HG02938 (cell line): ENCODE results near the gene CAAP1.
"Not testable (repeated sequence)": the region's sequence is repeated elsewhere in the genome, so short reads cannot be mapped to it uniquely, and the experiment has no call there.

ENCODE experiments used
- ATAC-seq: cut with Tn5 transposase; IDR thresholded peaks from one replicate; pipeline ENCODE4 v1.9.1; 2021; ENCODE audit warnings: mild to moderate bottlenecking, moderate library complexity; ENCODE audit not compliant: unreplicated experiment

CAAP1 gene, protein sequence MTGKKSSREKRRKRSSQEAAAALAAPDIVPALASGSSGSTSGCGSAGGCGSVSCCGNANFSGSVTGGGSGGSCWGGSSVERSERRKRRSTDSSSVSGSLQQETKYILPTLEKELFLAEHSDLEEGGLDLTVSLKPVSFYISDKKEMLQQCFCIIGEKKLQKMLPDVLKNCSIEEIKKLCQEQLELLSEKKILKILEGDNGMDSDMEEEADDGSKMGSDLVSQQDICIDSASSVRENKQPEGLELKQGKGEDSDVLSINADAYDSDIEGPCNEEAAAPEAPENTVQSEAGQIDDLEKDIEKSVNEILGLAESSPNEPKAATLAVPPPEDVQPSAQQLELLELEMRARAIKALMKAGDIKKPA

DNA sequence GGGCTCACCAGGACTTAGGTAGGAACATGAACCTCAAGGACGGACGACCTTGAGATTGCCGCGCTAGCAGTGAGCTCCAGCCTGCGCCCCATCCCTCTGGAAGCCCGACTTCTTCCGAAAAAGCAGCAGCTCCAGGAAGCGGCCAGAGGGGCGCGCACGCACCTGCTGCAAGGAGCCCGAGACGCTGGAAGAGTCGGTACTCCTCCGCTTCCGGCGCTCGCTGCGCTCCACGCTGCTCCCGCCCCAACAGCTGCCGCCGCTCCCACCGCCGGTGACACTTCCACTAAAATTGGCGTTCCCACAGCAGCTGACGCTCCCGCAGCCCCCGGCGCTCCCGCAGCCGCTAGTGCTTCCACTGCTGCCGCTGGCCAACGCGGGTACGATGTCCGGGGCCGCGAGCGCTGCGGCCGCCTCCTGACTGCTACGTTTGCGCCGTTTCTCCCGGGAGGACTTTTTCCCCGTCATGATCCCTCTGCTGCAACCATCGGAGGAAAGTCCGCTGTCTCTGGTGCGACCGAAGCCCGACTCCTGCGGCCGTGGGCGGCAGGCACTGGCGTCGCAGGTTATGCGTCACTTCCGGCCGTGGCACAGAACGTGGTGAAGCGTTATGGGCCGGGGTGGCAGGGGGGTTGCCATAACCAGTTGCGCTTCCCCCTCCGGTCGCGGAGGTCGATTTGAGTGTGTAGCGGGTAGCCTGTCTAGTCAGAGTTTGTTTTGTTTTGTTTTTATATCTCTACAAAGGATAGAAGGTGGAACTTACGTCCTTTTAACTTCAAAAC lies at the start of gene CAAP1:
CAAP1 (minus strand) TSS at position 552 of the 779 bp plus-strand sequence; CDS start at position 465, 87 bp downstream.
- peak; percentile 92 for ATAC-seq

DNA sequence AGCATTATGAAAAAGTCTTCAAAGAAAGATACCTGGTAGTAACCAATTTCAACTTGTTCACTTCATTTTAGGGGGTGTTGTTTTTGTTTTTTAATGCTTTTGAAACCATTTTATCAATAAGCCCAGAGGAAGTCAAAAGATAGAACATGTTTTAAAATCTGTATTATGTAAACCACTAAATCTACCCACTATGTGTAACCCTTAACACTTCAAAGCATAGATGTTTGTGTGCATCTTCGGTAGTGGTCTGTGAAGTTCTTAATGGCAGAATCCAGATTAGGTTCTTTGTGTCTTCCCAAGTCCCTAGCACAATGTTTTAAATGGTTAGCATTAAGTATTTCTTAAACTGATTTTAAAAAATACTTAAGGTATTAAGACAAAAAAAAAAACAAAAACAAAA lies 48.2 kb upstream of the CAAP1 start:
- ATAC-seq, result no peak

DNA sequence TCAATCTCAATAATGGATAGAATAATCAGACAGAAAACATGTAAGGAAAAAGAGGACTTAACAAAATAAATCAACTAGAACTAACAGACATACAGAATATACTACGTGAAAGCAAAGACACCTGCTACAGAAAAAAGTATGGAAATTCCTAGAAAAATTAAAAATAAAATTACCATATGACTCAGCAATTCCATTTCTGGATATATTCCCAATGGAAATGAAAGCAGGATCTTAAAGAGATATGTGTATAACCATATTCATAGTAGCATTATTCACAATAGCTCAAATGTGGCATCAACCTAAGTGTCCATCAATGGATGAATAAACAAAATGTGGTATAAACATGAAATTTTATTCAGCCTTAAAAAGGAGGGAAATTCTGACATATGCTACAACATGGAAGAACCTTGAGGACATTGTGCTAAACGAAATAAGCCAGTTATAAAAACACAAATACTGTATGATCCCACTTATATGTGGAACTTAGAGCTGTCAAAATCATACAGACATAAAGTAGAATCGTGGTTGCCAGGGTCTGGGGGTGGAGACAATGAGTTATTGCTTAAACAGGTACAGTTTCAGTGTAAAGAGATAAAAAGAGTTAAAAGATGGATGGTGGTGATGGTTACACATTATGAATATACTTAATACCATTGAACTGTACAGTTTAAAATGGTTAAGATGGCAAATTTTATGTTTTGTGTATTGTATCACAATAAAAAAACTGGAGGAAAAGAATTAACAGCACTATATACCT lies 47.5 kb upstream of the CAAP1 start:
- ATAC-seq, result no peak

DNA sequence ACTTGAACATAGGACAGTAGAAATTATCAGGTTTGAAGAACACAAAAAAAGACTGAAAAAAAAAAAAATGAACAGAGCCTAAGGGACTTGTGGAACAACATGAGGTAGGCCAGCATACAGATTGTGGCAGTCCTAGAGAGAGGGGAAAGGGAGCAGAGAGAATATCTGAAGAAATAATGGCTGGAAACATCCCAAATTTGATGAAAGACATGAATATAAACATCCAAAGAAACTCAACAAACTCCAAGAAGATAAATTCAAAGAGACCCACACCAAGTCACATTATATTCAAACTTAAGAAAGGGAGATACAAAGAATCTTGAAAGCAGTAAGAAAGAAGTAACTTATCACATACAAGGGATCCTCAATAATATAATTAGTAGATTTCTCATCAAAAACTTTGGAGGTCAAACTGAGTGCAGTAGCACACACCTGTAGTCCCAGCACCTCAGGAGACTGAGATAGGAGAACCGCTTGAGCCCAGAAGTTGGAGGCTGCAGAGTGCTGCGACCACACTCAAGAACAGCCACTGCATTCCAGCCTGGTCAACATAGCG lies 45.3 kb upstream of the CAAP1 start:
- ATAC-seq, result no peak

DNA sequence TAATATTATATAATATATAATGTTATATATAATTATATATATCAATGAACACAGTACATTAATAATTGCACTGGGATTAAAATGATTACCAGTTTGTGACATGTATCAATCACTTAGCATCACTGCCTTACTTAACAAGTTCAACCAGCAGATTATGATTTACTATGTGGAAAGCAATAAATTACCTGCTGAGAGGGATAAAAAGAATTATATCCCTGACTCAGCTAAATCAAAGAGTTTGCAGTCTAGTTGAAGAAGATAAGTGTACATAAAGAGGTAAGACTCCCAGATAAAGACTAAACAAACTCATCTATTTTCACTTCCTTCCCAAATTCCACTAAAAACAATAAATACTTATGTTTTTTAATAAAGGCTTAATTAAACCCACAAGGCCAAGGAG lies 43.2 kb upstream of the CAAP1 start:
- ATAC-seq, result no peak

DNA sequence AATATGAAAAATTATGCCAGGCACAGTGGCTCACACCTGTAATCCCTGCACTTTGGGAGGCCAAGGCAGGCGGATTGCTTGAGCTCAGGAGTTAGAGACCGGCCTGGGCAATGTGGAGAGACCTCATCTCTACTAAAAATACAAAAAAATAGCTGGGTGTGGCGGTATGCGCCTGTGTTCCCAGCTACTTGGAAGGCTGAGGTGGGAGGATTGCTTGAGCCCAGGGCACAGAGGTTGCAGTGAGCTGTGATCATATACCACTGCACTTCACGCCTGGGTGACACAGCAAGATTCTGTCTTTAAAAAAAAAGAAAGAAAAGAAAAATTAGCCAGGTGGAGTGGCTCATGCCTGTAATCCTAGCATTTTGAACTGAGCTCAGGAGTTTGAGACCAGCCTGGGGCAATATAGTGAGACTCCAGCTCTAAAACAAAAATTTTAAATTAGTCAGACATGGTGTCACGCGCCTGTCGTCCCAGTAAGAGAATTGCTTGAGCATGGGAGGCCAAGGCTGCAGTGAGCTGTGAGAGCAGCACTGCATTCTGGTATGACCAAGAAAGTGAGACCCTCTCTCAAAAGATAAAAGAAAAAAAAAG lies 36.4 kb upstream of the CAAP1 start:
- no peak for ATAC-seq

DNA sequence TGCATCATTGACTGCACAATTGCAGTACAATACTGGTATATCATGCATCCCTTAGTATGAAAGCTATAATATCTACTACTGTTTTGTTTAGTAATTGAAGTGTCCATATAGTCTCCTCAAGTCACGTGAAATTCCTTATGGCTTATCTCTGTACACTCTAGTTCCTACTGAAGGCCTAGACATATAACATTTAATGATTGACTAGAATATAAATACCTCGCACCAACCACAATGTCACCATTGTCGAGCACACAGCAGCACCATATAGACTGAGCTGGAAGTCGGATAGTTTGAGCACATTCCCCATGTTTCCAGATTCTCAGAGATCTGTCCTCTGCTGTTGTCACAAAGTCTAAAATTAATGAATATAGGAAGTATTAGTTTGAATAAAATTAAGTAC lies 33.0 kb upstream of the CAAP1 start:
- ATAC-seq, result no peak

DNA sequence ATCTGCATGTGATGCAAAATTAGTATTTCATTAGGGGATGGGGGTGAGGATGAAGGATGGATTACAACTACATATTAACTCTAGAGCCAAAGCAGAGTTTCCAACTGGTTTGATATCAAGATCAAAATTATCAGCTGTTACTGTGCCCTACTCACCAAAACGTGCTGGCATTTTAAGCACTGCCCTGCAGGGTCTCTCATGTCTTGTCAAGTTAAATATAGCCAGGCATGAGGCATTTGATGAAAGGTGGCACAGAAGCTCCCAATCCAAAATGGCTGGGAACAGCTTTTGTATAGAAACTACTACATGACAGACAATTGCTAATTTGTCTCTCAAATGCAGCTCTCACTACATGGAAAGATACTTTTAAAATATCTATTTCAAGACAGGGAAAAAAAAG lies 27.1 kb upstream of the CAAP1 start:
- no peak for ATAC-seq

DNA sequence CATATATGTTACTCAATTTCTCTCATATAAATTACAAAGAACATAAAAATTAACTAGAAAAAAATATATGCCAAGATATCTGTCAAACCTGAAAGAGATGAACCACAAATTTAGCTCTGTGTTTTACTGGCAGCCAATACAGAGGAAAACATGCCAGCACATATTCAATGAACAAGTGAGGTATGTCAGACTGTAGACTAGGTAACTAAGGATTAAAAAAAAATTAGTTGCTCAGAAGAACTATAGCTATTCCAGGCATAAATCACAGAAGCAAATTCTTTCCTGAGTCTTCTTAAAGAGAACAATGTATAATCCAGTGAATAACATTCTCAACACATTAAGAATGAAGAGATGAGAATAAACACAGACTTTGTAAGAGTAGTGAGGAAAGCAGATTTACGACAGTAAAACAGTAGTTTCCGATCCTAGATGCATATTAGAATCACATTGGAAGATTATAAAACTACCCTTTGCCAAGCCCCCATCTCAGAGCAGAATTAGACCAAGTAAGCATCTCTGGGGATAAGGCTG lies 20.6 kb upstream of the CAAP1 start:
- ATAC-seq, result no peak

DNA sequence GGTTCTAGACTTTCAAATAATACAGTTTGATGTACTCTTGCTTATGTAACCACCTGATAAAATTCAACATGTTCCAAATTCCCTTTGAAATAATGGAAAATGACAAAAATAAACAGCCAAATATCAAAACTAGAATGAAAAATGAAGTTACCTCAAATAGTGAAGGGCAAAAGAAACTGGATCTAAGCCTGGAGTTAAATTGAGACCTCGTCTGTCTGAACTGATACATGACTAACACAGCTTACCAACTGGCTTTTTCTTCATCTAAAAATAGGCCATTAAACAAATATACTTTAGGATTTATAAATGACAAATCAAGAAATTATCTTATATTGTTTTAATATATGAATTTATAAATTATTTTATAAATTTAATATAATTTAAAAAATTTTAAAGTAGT lies 12.1 kb upstream of the CAAP1 start:
- ATAC-seq, result no peak

DNA sequence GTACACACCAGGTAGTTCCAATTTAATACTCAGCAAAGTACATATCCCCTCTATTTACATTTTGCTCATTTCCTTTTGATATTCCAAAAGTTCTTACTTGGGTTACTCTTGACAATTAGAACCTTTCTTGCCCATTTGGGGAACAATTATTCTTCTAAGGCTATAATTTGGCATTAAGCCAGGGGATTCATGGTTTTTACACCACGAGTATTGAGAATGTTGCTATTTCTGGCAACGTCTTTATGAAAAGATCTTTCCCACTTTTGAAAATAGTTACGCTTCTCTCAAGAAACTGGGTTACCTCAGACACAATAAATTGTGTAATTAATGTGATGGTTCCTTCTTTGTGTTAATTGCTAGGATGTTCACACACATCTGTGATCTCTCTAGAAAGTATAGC lies 11.5 kb upstream of the CAAP1 start:
- no peak for ATAC-seq

DNA sequence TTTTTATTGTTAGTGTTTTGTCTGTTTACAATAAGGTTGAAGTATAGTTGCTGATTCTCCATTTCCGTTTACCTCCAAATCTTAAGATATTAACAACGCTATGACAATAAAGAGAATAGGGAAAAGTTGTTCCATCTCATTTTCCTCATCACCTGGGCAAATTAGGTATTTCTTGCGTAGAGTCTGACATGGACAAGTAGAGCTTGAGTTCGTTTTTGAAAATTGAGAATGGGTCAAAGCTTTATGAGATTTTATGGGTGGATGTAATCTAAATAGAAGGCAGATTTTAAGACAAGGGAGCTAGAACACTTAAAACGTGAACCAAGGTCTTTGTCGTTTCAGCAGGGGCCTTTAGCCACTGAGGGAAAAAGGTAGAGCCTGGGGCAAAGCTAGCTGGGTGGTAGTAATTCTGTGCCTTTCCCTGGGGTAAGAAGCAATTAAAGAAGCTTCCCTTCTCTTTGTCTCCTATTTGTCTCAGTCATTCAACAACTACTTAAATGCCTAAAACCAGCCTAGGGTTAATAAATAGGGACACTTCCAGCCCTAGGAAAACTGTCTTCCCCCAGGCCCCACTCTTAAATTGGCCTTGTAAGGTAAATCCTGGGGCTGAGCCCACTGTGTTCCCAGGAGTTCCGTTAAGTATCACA lies 551 bp upstream of the CAAP1 start:
- ATAC-seq, result no peak

DNA sequence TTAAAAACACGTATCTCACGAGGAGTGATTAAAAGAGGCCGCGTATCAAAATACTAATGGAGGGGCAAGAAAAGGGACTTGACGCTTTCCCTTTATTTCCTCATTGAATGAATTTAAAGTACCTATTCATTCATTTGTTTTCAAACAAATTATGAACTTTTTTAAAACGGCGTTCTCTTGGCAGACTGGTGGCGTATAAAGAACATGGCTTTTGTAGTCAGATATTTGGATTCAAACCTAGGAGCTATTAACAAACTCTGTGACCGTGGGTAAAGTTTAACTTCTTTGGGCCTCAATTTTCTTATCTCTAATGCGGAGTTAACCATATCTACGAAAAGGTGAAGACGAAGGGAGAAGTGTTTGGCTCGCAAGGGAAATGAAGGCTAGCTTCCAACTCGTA lies 876 bp downstream of the CAAP1 start:
- ATAC-seq, result no peak

DNA sequence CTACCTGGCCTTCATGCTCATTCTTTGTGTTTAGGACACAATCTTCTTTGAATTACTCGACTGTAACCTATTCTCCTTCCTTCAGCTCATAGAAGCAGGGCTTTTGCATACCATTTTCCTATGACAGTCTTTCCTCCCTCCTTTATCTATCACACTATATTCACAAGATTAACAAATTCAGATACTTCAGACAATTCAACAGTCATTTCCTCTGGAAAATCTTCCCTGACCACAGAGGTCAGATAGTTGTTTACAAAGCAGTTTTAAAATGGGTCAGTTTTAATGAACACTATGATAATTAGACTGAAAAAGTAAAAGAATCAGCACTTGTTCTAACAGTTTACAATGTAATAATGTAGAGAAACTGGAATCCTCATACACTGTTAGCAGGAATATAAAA lies 4.3 kb downstream of the CAAP1 start:
- ATAC-seq, result no peak

DNA sequence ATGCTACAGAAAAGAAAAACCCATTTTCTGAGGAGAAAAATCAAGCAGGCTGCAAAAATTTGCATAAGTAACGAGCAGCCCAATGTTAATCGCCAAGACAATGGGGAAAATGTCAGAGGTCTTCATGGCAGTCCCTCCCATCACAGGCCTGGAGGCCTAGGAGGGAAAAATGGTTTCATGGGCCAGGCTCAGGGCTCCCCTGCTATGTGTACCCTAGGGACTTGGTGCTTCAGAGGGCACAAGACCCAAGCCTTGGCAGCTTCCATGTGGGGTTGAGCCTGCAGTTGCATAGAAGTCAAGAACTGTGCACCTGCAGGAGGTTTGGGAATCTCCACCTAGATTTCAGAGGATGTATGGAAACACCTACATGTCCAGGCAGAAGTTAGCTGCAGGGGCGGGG lies 10.4 kb downstream of the CAAP1 start:
- ATAC-seq, result no peak

DNA sequence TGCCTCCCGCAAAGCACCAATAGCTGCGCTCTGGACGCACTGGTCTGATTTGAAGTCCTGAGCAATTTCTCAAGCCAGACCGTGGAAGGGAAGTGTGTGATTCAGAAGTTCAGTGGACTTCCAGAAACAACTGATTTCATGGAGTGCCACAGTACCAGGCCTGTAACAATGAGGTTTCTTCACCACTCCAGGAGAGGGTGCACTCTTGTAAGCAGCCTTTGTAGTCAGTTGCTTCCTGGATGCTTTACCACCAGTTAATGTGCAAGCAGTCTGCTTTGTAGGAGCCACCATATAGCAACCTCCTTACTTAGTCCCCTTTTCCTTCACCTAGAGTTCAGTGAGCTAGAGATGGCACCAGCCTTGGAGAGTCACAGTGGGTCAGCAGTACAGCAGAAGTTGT lies 12.3 kb downstream of the CAAP1 start:
- ATAC-seq, result no peak

DNA sequence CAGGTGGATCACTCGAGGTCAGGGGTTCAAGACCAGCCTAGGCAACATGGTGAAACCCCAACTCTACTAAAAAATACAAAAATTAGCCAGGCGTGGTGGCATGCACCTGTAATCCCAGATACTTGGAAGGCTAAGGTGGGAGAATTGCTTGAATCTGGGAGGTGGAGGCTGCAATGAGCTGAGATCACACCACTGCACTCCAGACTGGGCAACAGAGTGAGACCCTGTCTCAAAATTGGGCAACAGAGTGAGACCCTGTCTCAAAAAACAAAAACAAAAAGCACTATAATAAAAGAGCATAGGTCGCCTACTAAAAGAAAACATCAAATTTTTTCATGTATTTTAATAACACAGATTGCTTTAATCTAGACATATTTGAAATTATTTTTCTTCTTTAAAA lies 17.4 kb downstream of the CAAP1 start:
- not testable (repeated sequence) for ATAC-seq

DNA sequence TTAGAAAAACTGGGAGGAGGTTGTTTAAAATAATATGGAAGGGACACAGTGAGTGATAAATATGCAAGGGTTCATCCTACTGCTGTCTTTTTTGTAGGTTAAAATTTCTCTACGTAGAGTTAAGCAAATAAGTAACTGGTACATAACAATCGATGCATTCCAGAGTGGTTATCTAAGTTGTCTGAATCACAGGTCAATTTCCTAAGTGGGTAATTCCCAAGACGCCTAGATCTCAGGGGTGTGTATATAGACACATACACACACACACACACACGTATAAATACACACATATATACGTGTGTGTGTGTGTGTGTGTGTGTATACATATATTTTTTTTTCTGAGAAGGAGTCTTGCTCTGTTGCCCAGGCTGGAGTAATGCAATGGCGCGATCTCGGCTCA lies 22.3 kb downstream of the CAAP1 start:
- ATAC-seq, result no peak

DNA sequence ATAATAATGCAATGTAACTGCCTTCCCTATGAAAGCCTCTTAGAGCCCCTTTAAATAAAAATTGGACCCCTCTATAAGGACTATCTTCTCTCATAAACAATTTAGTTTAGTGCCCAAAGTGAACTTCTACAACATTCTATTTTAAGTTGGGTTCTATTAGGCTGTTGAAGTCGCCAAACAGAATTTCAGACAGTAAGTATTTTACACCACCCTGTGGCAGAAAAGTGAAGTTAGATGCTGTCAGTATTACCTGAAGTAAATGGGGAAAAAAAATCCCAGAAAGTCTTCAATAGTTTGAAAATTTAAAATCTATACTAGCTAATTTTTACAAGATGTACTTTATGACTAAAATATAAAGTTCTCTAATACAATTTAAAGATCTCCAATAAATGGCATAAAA lies 29.5 kb downstream of the CAAP1 start:
- ATAC-seq, result peak; percentile 54

DNA sequence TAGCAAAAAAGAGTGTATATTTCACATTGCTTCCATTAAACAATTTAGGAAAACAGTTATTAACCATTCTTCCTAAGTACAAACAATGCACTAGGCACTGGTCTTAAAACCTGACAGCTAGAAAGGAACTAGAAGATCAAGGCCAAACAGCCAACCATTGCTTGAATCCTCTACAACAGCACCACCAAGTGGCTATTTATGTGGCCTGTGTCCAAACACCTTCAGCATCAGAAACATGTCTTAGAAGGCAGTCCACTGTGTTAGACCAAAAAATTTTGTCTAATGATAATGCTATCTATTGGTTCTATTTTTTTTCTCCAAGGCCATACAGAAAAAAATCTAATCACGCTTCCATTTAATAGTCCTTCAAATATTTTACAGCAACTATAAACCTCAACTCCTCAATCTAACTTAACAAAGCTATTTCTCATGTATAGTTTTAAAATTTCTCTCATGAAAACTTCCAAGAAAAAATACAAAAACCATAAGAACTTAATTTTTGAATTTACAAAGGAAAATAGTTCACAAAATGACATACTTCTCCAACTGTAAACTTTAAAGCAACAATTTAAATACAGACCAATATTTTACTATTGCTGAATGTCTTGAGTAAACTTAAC lies 36.1 kb downstream of the CAAP1 start:
- ATAC-seq, result peak; percentile 83
